HG03135 (cell line): ENCODE data around the gene YAF2.
"Not testable (repeated sequence)": the region's sequence is repeated elsewhere in the genome, so short reads cannot be mapped to it uniquely, and the experiment has no call there.

Experiments used
- ATAC-seq: cut with Tn5 transposase; IDR thresholded peaks from one replicate; pipeline ENCODE4 v1.9.1; 2021; ENCODE audit warnings: mild to moderate bottlenecking, moderate library complexity; ENCODE audit not compliant: unreplicated experiment

Gene YAF2

GRCh38 chr12:42199007-42199406 is 39.0 kb downstream of the YAF2 start:
- ATAC-seq, result no peak

- no peak for ATAC-seq
Observed at GRCh38 chr12:42196723-42197603, 41.1 kb downstream of the YAF2 start.

- ATAC-seq, result no peak
Observed at GRCh38 chr12:42192686-42193085, 45.4 kb downstream of the YAF2 start.

GRCh38 chr12:42192258-42192657 is 45.8 kb downstream of the YAF2 start:
- ATAC-seq, result no peak

GRCh38 chr12:42190376-42190775 is 47.7 kb downstream of the YAF2 start:
- no peak for ATAC-seq

- ATAC-seq, result not testable (repeated sequence)
Observed at GRCh38 chr12:42188275-42188674, 49.8 kb downstream of the YAF2 start.

- ATAC-seq, result no peak
Observed at GRCh38 chr12:42187799-42188198, 50.2 kb downstream of the YAF2 start.

GRCh38 chr12:42186793-42187192 is 51.3 kb downstream of the YAF2 start:
- ATAC-seq, result peak; percentile 75

GRCh38 chr12:42182394-42182793 is 55.7 kb downstream of the YAF2 start:
- no peak for ATAC-seq

- ATAC-seq, result no peak
Observed at GRCh38 chr12:42180990-42181596, 57.0 kb downstream of the YAF2 start.

- ATAC-seq, result no peak
Observed at GRCh38 chr12:42178101-42178500, 59.9 kb downstream of the YAF2 start.

- no peak for ATAC-seq
Observed at GRCh38 chr12:42174978-42175377, 63.1 kb downstream of the YAF2 start.

GRCh38 chr12:42173961-42174521 is 64.0 kb downstream of the YAF2 start:
- no peak for ATAC-seq

GRCh38 chr12:42172441-42173210 is 65.4 kb downstream of the YAF2 start:
- ATAC-seq, result no peak

GRCh38 chr12:42167711-42168110 is 70.3 kb downstream of the YAF2 start:
- ATAC-seq, result no peak

GRCh38 chr12:42166501-42166900 is 71.5 kb downstream of the YAF2 start:
- no peak for ATAC-seq

GRCh38 chr12:42163913-42164312 is 74.1 kb downstream of the YAF2 start:
- no peak for ATAC-seq

GRCh38 chr12:42162965-42163364 is 75.1 kb downstream of the YAF2 start:
- ATAC-seq, result no peak

- ATAC-seq, result no peak
Observed at GRCh38 chr12:42162193-42162592, 75.9 kb downstream of the YAF2 start.

- no peak for ATAC-seq
Observed at GRCh38 chr12:42161529-42161928, 76.5 kb downstream of the YAF2 start.

GRCh38 chr12:42156232-42156631 is 81.8 kb downstream of the YAF2 start:
- no peak for ATAC-seq
